ENCODE measurements around the gene CCNL2. TPM values are rescaled to one million over a fixed set of nuclear protein-coding genes. Genes with fewer than 3 reads are reported as not detected.
A peak's percentile ranks its signal among the peaks of the same experiment; 100 is the strongest.

CCNL2 gene
- total and polyA plus RNA-seq, 2 of the 13 experiments (the other 11 are each of a cell fraction or from before 2014, with no cell fraction given), result 105 to 340 TPM

- TF ChIP-seq HNF1A (IDR thresholded peaks at IDR 0.05; ENCODE audit: low read depth) (peak; percentile 59; the same call in 1 of the 2 replicates), HNF1A (CRISPR knock-in tag; IDR thresholded peaks at IDR 0.05; ENCODE audit: borderline replicate concordance) (peak; percentile 88), ZNF572 (CRISPR knock-in tag; IDR thresholded peaks at IDR 0.05) (peak; percentile 97; the same call in 1 of the 2 replicates), BATF2 (CRISPR knock-in tag; IDR thresholded peaks at IDR 0.05) (peak; percentile 52; the same call in 1 of the 2 replicates), YEATS2 (CRISPR knock-in tag; IDR thresholded peaks at IDR 0.05; ENCODE audit: borderline replicate concordance) (peak; percentile 86; the same call in 1 of the 2 replicates), TCF7 (IDR thresholded peaks at IDR 0.05; ENCODE audit: low read depth) (no peak; the same call in 1 of the 2 replicates), ZNF605 (CRISPR knock-in tag; IDR thresholded peaks at IDR 0.05) (0 out of 2 replicates have a peak, but pooled peaks have one; percentile 57), ZNF790 (CRISPR knock-in tag; IDR thresholded peaks at IDR 0.05; ENCODE audit: borderline replicate concordance) (no peak), ATF4 (CRISPR knock-in tag; IDR thresholded peaks at IDR 0.05) (peak in 1 of 2 experiments; percentile 54; a peak in 1 of 4 replicates), ZBTB1 (CRISPR knock-in tag; IDR thresholded peaks at IDR 0.05; ENCODE audit: borderline replicate concordance) (no peak; the same call in 1 of the 2 replicates), TERF1 (CRISPR knock-in tag; IDR thresholded peaks at IDR 0.05) (no peak), ZNF629 (CRISPR knock-in tag; conservative IDR thresholded peaks at IDR 0.05) (peak; percentile 75), MED1 (CRISPR knock-in tag; IDR thresholded peaks at IDR 0.05) (peak; percentile 99), PRMT3 (CRISPR knock-in tag; IDR thresholded peaks at IDR 0.05; ENCODE audit: borderline replicate concordance, low read depth) (no peak), ZNF766 (CRISPR knock-in tag; IDR thresholded peaks at IDR 0.05; ENCODE audit: borderline replicate concordance) (peak; percentile 93), CHD2 (IDR thresholded peaks at IDR 0.05; ENCODE audit: low read depth, low read length) (peak; percentile 47; the same call in 1 of the 2 replicates), ELF1 (CRISPR knock-in tag; IDR thresholded peaks at IDR 0.05) (peak; percentile 74), HOXA7 (CRISPR knock-in tag; IDR thresholded peaks at IDR 0.05) (peak; percentile 25; the same call in 1 of the 2 replicates), ZNF816 (CRISPR knock-in tag; IDR thresholded peaks at IDR 0.05; ENCODE audit: borderline replicate concordance) (peak; percentile 43; the same call in 1 of the 2 replicates), FOXA3 (CRISPR knock-in tag; IDR thresholded peaks at IDR 0.05) (peak; percentile 99), MXI1 (IDR thresholded peaks at IDR 0.05; ENCODE audit: borderline replicate concordance, low read depth, low read length) (peak; percentile 98; the same call in 1 of the 3 replicates), RAD51 (IDR thresholded peaks at IDR 0.05; ENCODE audit: borderline replicate concordance) (no peak)
These were observed 1.7 kb upstream of the CCNL2 start (continued) for GRCh38 chr1:1400576-1401456.
